CD4-positive, alpha-beta T cell treated with Interleukin-17A for 4 hours (primary cell): ENCODE measurements around the gene DLEC1.
"Not testable (repeated sequence)": the region's sequence is repeated elsewhere in the genome, so short reads cannot be mapped to it uniquely, and the experiment has no call there.

Experiments used
- DNase-seq: peaks from one replicate; pipeline ENCODE4 v3.0.0-alpha.2; 2020; ENCODE audit warnings: mixed read lengths

Gene DLEC1

GRCh38 chr3:38139652-38140051 lies 100.6 kb downstream of the DLEC1 start:
- no peak for DNase-seq

DNA sequence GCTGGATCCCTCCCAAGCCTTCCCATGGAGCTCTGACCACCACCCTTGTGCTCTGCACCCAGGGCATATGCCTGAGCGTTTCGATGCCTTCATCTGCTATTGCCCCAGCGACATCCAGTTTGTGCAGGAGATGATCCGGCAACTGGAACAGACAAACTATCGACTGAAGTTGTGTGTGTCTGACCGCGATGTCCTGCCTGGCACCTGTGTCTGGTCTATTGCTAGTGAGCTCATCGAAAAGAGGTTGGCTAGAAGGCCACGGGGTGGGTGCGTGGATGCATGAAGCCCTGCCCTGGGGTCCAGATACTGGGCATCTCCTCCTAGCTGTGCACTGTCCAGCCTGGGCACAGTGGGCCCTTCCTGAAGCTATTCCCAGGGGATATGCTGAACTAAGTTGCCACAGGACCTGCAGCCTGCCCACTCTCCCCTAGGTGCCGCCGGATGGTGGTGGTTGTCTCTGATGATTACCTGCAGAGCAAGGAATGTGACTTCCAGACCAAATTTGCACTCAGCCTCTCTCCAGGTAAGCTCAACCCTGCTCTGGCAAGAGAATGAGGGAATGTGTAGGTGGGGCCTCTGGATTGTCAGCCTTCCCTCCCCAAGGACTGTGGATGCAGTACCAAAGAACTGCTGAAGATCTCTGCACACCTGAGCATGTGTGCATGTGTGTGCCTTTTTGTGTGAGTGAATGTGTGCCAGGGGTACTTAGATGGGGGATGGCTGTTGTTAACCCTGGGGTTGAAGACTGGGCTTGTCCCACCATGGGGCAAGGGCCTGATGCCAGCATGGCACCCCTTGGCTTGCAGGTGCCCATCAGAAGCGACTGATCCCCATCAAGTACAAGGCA lies 101.5 kb downstream of the DLEC1 start:
- DNase-seq = no peak

DNA sequence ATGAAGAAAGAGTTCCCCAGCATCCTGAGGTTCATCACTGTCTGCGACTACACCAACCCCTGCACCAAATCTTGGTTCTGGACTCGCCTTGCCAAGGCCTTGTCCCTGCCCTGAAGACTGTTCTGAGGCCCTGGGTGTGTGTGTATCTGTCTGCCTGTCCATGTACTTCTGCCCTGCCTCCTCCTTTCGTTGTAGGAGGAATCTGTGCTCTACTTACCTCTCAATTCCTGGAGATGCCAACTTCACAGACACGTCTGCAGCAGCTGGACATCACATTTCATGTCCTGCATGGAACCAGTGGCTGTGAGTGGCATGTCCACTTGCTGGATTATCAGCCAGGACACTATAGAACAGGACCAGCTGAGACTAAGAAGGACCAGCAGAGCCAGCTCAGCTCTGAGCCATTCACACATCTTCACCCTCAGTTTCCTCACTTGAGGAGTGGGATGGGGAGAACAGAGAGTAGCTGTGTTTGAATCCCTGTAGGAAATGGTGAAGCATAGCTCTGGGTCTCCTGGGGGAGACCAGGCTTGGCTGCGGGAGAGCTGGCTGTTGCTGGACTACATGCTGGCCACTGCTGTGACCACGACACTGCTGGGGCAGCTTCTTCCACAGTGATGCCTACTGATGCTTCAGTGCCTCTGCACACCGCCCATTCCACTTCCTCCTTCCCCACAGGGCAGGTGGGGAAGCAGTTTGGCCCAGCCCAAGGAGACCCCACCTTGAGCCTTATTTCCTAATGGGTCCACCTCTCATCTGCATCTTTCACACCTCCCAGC lies 102.4 kb downstream of the DLEC1 start:
- no peak for DNase-seq

DNA sequence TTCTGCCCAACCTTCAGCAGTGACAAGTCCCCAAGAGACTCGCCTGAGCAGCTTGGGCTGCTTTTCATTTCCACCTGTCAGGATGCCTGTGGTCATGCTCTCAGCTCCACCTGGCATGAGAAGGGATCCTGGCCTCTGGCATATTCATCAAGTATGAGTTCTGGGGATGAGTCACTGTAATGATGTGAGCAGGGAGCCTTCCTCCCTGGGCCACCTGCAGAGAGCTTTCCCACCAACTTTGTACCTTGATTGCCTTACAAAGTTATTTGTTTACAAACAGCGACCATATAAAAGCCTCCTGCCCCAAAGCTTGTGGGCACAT lies 102.9 kb downstream of the DLEC1 start:
- no peak for DNase-seq

DNA sequence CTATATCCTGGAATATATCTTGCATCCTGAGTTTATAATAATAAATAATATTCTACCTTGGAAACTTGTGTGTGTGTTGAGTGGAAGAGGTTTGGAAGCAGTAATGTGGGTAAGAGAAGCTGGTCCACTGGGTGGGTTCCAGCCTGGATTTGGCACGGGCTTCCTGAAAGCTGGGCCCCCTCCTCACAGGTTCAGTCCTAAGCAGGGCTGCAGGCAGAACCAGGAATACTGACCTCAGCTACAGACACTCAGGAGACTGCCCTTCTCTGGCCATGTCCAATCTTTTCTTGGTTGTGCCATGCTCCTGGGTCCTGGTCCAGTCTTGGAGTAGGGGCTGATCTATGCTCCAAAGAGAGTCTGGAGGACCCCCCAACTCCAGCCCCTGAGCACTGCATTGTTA lies 104.0 kb downstream of the DLEC1 start:
- no peak for DNase-seq

DNA sequence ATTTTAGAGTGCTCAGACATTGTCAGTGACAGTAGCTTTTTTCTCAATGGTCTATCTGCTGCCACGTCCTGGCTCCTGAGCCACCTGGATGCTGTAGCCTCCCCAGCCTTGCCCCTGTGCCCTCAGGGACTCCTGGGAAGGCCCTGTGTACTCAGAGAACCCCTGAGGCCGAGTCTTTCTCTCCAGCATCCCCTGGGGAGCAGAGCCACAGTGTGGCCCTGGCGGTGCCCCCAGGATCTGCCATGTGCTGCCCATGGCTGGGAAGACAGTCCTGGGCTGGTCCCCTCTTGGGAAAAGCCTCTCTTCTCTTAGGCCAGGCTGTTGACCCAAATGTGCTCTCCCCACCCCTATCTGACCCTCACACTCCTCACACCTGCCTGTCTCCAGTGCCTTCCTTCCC lies 104.5 kb downstream of the DLEC1 start:
- DNase-seq = no peak

GRCh38 chr3:38146504-38146903 lies 107.5 kb downstream of the DLEC1 start:
- DNase-seq = no peak

- DNase-seq = no peak
These were observed 108.4 kb downstream of the DLEC1 start for GRCh38 chr3:38147421-38147820.

- DNase-seq = no peak
These were observed 109.4 kb downstream of the DLEC1 start for GRCh38 chr3:38148311-38148882.

DNA sequence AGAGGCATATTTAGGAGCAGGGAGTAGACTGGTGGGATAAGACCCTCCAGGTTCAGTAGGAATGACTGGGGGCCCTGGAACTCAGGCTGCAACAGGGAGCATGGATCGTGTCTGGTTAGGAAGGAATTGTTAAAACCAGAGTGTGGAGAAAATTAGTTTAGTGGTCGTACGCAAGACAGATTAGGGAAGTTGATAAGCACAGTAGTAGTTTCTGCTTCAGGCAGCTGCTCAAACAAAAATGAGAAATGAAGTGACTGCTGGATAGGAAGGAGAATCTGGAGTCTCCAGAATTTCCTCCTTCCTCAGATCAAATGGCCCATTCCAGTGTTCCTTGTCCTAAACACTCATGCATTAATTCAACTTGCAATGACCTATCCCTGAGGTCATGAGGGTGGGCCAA lies 110.7 kb downstream of the DLEC1 start:
- DNase-seq = no peak

- DNase-seq = no peak
These were observed 111.9 kb downstream of the DLEC1 start for GRCh38 chr3:38150780-38151528.

DNA sequence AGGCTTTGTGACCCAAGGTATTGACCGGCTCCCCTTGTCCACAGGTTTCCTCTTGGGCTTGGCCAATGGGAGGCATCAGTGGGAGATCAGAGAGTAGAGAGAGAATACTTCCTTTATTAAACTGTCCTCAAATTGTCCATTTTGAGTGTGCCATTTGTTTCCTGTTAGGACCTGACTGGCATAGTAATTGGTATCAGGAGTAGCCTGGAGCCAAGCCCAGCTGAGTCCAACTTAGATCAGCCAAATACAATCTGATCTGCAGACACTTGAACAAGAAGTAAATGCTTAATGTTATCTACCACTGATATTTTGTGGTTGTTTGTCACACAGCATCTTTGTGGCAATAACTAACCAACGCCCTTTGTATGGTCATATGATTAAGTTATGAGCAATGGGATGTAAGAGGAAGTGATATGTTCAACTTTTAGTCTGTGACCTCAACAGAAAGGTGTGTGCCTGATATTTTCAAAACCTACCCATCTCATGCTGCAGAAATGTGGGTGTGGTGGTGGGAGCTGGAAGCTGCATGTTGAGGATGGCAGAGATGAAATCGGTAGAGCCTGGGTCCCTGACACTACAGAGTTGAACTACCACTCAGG lies 112.8 kb downstream of the DLEC1 start:
- DNase-seq = no peak

GRCh38 chr3:38152609-38153008 lies 113.6 kb downstream of the DLEC1 start:
- no peak for DNase-seq

DNA sequence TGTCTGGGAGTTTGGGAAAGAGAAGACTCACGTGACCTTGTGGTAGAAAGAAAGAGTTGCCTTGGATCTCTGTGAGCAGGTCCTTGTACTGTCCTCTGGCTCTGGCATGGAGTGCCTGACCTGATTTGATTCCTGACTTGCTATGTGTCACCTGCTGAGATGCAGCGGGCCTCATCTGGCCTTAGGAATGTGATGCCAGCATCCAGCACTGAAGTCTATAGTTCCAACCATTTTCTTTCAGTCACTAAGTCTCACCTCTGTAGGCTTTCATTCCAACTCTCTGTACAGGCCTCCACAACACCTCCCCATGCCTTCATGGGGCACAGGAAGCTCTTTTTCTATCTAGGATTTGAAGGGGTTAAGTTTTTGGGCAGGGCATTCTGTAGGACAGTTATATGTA lies 114.2 kb downstream of the DLEC1 start:
- no peak for DNase-seq

GRCh38 chr3:38154033-38154494 lies 115.1 kb downstream of the DLEC1 start:
- DNase-seq = no peak

DNA sequence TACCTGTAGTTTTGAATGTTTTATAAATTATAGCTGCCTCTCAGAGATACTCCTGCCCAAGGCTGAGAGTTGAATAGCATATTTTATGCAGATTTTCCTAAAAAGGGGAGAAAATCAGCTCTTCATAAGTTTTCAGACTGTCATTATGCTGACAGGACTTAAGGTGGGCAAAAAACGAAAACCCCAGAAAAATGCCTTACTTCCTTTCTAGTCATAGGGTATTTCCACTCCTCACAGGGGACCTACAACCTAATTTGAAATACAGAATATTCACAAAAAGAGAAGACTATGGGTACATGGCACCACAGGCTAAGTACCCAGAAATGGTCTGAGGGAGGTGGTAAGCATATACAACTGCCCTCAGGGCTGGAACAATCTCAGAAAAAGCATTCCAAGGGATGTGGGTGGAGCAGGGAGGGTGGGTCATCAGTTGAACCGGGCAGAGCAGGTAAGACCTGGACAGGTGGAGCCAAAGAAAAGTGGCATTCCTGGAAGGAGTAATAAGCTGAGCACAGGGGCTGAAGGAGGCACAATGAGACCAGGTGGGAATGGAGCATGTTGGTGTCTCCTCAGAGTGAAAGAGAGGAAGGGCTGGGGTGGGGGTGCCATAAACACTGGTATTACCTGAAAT lies 115.7 kb downstream of the DLEC1 start:
- DNase-seq = no peak

- no peak for DNase-seq
These were observed 116.8 kb downstream of the DLEC1 start for GRCh38 chr3:38155825-38156224.

DNA sequence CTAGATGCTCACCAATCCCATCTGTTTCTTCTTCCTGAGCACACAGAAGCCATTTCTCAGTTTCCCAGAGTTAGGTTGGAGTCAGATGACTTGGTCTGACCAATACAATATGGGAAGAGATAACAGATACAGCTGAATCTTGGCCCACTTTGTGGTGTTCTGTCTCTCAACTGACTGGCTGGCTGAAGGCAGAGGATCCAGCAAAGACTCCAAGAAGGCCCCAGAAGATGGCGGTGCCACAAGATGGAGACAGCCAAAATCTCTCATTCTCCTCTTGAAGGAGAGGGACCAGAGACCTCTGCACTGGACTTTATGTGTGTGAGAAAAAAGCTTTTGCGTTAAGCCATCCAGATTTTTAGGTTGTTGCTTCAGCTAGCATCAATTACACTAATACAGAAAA lies 118.1 kb downstream of the DLEC1 start:
- no peak for DNase-seq

DNA sequence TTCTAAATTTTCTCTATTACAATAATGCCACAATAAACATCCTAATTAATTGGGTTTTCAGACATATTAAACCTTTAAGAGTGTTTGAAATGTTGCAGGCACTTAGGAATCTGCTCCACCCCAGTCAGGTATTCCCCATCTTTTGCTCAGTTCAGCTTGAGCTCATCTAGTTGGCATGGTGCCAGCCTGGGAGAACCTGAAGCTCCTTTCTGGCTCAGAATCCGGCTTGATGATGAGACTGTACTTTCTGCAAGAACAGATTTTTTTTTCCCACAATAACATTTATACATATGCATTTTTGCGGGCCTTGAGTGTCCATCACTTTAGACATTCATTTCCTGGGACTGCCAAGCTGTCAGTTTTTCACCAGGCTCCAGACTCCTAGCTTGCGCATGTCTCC lies 118.6 kb downstream of the DLEC1 start:
- DNase-seq = no peak

GRCh38 chr3:38158472-38158871 lies 119.5 kb downstream of the DLEC1 start:
- no peak for DNase-seq

- DNase-seq = not testable (repeated sequence)
These were observed 121.7 kb downstream of the DLEC1 start for GRCh38 chr3:38160704-38161103.

GRCh38 chr3:38163117-38163840 lies 124.3 kb downstream of the DLEC1 start:
- no peak for DNase-seq
